ENCODE results near the gene ANKS6.

The ANKS6 gene

DNA sequence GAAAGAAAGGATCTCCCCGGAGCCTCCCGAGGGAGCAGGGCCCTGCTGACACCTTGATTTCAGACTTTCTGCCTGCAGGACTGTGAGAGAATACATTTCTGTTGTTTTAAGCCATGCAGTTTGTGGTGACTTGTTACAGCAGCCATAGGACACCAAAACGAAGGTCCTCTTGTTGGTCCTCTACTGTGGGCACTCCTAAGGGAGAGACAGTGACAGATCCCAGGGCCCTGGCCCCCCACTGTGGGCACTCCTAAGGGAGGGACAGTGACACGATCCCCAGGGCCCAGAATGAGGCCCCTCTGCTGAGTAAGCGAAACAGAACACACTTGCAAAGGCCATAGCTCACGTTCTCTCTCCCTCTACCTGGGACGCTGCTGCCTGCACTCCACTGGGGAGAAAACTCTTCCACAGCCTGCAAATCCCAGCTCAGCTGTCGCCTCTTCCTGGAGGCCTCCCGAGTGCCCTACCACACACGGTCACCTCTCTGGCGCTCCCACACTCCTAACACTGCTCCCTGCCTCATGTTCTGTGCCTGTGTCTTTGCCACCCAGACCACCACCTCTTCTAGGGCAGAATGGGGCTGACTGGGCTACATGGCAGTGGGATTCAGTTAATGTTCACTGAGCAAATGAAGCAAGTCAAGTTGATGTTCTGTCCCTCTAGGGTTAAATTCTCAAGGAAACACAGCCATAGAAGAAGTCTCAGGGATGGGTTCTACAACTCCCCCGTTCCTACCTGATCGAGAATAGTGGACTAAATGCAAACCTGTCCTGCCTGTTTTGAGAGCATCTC is 23.8 kb downstream of the ANKS6 start:
- no peak for DNase-seq (ENCODE audit: low read depth)

DNA sequence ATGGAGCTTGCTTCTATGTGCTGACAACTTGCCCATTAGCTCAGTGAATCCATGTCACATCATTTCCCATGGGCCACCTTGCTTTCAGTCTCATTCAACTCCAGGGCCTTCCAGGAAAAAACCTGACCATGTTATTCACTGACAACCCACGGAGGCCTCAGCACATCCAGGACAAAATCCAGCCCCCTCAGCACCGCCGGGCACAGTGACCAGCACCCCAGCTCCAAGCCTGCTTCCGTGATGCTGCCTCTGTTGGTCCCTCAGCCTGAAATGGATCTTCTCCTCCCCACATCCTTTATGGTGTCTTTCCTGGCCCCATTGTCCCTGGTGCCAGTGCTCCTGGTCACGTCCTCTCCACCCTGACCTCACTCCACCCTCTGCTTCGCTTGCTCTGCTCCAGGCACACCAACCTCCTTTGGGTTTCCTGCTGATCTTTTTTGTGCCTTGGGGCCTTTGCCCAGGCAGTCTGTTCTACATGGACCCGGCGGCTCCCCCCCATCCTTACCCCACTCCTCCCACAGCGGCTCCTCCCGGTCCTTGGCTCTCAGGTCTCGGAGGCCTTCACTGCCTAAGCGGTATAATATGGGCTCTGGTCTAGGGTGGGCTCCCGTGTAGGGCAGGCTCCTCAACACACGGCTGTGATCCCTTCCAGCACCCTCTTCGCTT is 25.0 kb downstream of the ANKS6 start:
- no peak for DNase-seq (ENCODE audit: low read depth)

DNA sequence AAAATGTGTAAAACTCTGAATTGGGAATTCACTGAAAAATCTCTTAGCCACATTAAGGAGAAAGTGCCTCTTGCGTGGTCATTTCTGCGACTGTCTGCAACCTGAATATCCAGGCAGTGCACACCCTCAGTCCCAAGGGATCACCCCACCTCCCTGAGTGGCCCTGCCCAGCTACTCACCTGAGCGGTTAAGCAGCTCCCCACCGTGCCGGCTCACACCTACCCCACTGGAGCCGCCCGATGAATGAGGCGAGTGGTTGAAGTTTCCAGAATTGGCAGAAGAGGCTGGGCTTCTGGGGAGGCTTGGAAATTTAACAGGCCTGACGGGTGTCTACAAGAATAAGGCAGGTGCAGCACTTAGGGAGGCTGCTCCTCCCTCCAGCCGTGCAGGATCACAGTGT is 25.6 kb downstream of the ANKS6 start:
- no peak for DNase-seq (ENCODE audit: low read depth)

DNA sequence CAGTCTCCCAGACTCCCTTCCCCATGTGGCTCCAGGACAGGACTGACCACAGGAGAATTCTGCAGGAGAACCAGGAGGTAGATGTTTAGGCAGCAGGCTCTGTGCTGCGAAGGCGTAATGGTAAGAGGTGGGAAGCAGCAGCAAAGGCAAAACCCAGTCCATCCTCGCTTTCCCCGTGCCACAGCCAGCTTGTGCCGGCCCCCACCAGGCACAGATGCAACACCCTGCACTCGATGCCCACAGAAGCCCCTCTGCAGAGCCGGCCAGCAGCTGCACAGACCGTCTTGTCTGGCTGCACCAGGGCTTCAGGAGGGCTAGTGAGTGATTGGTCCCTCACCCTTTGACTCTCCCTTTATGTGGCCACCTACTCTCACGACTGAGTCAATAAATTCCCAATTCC is 28.0 kb downstream of the ANKS6 start:
- DNase-seq (ENCODE audit: low read depth) = no peak

GRCh38 chr9:98767915-98768314 is 28.4 kb downstream of the ANKS6 start:
- no peak for DNase-seq (ENCODE audit: low read depth)

DNA sequence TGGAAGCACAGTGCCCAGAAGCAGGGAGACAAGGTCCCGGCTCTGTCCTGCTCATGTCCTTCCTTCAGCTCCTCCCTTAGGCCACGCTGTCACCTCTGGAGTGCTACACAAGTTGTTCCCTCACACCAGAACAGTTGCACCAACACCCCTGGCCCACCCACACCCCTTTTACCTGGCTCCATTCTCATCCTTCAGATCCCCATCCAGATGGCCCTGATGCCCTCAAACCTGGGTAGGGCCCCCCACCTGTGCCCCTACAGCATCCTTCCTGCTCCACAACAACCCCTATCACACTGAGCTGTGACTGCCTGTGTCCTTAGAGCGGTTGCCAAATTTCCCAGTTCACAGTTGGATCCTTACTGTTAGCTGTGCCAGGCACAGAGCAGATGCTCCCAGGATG is 29.2 kb downstream of the ANKS6 start:
- DNase-seq (ENCODE audit: low read depth) = no peak

- DNase-seq (ENCODE audit: low read depth) = no peak
Observed at GRCh38 chr9:98766586-98766985, 29.8 kb downstream of the ANKS6 start.

DNA sequence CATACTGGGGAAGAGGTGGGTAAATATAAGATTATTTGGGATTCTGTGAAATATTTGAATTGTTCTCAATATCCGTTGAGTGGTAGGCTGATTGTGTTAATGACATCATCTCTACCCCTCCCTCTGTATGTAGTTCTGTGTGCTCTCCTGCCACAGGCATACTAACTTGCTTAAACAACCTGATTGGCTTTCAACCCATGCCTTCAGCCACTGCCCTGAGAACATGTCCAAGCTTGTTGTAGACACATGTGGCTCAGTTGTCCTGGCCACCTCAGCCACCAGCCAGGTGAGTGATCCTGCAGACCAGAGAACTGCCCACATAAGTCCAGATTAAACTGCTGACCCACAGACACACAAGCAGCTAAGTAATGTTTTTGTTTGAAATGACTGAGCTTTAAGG is 31.1 kb downstream of the ANKS6 start:
- no peak for DNase-seq (ENCODE audit: low read depth)

DNA sequence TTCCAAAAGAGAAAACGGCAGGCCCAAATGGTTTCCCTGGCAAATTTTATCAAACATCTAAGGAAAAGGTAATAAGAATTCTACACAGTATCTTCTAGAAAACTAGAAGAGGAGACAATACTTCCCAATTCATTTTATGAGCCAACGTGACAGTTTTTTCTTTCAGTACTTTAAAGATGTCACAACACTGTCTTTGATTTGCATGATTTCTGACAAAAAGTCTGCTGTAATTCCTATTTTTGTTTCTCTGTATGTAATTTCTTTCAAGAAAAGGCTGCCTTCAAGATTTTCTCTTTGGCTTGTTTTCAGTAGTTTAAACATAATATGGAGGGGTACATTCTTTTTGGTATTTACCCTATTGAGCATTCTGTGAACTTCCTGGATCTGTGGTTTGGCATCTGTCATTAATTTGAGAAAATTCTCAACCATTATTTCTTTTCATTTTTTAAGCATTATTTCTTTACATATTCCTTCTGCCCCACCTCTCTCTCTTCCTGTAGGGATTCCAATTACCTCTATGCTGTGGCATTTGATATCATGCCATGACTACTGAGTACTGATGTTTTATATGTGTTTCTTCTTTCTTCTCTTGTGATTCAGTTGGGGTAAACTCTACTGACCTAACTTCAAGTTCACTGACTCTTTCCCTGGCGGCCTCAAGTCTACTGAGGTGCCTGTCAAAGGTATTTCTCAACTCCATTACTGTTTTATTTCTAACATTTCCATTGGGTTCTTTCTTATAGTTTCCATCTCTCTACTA is 32.2 kb downstream of the ANKS6 start:
- peak; percentile 35 for DNase-seq (ENCODE audit: low read depth)

- no peak for DNase-seq (ENCODE audit: low read depth)
Observed at GRCh38 chr9:98760231-98760630, 36.1 kb downstream of the ANKS6 start.

DNA sequence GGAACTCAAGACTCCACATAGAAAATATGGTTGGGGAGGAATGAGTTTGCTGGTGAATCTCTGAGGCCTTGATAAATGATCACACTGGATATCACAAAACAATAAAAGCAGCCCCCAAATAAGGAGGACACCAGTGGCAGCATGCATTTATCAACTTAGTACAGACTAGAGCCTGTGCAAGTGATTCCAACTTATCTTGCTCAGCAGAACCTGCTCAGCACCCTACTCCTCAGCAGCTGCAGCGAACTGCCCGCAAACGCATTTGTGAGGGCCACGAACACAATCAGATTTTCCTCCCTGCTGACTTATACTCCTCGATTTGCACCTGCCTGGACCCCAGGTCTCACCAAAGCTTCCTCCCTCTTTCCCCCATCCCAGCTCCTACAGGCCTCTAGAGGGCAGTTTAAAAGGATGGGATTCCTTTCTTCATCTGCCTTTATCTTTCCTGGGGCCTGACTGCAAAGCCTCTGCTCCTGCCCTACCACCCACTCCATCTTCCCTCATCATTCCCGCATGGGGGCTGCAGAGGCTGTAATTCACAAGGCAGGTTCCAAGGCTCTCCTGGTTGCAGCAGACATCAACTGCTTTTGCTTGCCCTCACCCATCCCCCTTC is 41.2 kb downstream of the ANKS6 start:
- DNase-seq (ENCODE audit: low read depth) = no peak

- DNase-seq (ENCODE audit: low read depth) = no peak
Observed at GRCh38 chr9:98751210-98751609, 45.1 kb downstream of the ANKS6 start.

DNA sequence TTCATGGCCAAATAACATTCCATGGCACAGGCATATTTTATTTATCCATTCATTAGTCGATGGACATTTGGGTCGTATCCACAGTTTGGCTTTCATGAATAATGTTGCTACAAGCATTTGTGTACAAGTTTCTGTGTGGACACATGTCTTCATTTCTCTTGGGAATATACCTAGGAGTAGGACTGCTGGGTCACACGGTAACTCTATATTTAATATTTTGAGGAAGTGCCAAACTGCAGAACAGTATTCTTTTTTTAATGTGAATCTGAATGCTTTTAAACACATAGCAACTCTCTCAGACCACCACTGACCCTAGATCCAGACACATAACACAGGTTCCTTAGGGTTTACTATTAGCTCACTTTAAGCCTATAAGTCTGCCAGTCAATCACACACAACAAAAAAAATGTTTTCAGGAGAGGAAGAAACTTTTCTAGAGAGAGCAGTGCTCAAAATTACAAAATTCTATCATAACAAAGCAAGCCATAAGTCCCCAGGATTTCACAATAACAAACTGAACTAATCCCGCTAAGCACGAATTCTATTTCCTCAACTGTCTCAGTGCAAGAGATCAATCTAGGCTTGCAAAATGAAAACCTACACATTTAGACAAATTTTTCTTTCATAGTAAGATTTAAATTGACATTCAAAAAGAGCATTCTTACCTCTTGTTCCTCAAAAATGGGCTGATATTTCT is 45.8 kb downstream of the ANKS6 start:
- DNase-seq (ENCODE audit: low read depth) = no peak

DNA sequence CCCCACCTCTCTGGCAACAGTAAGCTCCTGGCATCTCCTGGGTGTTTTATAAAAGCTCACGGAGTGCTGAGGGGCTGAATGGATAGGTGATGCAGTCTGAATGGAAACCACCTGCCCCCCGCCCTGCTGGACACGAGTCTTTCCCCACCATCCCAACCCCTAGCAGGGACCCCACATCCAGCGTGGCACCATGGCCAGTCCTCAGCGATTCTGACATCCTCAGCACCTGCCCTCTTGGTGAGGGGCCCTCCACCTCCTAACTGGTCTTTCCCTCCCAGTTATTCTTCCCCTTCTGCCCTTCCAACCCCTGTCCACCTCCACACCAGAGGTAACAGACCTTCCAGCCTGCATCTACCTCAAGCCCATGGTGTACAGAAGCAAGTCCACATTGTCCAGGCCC is 48.9 kb downstream of the ANKS6 start:
- no peak for DNase-seq (ENCODE audit: low read depth)

GRCh38 chr9:98745470-98745869 is 50.9 kb downstream of the ANKS6 start:
- no peak for DNase-seq (ENCODE audit: low read depth)

DNA sequence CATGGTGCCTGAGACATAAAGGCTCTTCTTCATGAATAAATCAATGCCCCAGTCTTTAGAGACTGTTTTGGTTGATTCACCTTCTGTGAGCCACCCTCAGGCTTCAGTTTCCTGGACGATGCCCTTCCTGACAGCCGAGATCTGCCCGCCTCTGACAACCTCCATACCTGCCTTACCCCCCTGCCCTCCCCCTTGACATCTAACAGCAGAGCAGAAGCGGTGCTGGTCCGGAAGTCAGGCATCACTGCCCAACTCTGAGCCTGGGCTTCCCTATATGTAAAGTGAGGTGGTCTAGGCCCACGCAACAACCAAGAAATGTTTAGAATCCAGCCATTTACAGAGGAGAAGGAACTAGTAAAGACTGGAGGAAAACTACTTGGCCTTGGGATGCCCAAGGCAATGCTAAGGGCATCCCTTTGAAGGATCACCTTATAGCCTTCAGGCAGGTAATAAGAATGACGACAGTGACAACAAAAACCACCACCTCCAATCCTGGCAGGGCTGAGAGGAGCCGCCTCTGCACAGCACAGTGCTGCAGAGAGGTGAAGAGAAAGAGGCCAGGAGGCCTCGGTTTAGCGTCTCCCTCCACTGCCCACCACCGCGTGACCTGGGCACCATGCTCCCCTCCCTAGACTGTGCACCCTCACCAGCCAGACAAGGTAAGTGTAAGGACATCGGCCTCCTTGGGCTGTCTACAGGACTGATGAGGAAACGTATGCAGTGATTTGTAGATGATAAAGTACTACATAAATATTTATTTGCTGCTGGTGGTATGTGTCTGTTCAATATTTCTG is 52.3 kb downstream of the ANKS6 start:
- no peak for DNase-seq (ENCODE audit: low read depth)

DNA sequence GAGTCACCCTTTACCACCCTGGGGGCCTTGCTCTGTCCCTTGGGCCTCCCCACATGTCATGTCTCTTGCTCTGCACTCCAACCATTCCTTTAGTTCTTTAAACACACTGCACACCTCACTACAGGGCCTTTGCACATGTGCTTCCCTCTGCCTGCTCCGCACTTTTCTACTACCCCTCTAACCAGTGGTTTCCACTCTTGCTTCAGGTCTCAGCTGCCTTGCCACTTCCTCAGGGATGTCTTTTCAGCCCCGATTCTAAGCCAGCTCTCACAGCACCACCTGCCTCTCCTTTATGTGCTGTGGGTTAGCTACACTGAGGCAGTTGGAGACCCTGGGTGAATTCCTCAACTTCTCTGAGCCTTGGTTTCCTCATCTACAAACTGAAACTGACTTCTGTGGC is 53.0 kb downstream of the ANKS6 start:
- no peak for DNase-seq (ENCODE audit: low read depth)

- DNase-seq (ENCODE audit: low read depth) = peak; percentile 54
Observed at GRCh38 chr9:98742325-98743280, 53.8 kb downstream of the ANKS6 start.

- no peak for DNase-seq (ENCODE audit: low read depth)
Observed at GRCh38 chr9:98740226-98740881, 56.0 kb downstream of the ANKS6 start.

Data from EH (cell line).